ENCODE data around the gene NANOGP8.

DNA sequence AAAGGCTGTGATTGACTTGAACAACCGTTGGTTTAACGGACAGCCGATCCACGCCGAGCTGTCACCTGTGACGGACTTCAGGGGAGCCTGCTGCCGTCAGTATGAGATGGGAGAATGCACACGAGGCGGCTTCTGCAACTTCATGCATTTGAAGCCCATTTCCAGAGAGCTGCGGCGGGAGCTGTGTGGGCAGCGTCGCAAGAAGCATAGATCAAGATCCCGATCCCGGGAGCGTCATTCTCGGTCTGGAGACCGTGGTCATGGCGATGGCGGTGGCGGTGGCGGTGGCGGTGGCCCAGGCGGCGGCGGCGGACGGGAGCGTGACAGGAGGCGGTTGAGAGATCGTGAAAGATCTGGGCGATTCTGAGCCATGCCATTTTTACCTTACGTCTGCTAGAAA is 7.8 kb upstream of the NANOGP8 start:
- TF ChIP-seq, protein P1, sequence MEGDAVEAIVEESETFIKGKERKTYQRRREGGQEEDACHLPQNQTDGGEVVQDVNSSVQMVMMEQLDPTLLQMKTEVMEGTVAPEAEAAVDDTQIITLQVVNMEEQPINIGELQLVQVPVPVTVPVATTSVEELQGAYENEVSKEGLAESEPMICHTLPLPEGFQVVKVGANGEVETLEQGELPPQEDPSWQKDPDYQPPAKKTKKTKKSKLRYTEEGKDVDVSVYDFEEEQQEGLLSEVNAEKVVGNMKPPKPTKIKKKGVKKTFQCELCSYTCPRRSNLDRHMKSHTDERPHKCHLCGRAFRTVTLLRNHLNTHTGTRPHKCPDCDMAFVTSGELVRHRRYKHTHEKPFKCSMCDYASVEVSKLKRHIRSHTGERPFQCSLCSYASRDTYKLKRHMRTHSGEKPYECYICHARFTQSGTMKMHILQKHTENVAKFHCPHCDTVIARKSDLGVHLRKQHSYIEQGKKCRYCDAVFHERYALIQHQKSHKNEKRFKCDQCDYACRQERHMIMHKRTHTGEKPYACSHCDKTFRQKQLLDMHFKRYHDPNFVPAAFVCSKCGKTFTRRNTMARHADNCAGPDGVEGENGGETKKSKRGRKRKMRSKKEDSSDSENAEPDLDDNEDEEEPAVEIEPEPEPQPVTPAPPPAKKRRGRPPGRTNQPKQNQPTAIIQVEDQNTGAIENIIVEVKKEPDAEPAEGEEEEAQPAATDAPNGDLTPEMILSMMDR (conservative IDR thresholded peaks at IDR 0.05; ENCODE audit: low read length) = no peak
- TF ChIP-seq EZH2phosphoT487 (IDR thresholded peaks at IDR 0.05; ENCODE audit: borderline replicate concordance, low read depth, low read length) = no peak

All from OCI-LY7 (cell line).